Measurements from ENCODE around the gene PM20D1.
"Not testable (repeated sequence)": the region's sequence is repeated elsewhere in the genome, so short reads cannot be mapped to it uniquely, and the experiment has no call there.

- TF ChIP-seq CTCF, POLR2A, POLR2AphosphoS5 (IDR thresholded peaks at IDR 0.05): not testable (repeated sequence)
Observed at GRCh38 chr1:205891481-205891880, 41.5 kb upstream of the PM20D1 start.
